Trophoblast cell (in vitro differentiated cells and primary cell): ENCODE data around the gene ROCK2.

Source experiments
- DNase-seq, 2 donors: peaks; one replicate each; pipeline ENCODE4 v3.0.0-alpha.2; 2016
- H2AFZ ChIP-seq: 2 replicates; pipeline ENCODE4 v1.6.1; 2013; ENCODE audit warnings: low read length, moderate library complexity, mild to moderate bottlenecking; ENCODE audit not compliant: insufficient read depth, poor library complexity
- H2AK5ac ChIP-seq: 2 replicates; pipeline ENCODE4 v1.6.1; 2013; ENCODE audit warnings: mild to moderate bottlenecking, low read length
- H2BK120ac ChIP-seq: 2 replicates; pipeline ENCODE4 v1.6.1; 2013; ENCODE audit warnings: low read length, mild to moderate bottlenecking, moderate library complexity; ENCODE audit not compliant: insufficient read depth, poor library complexity
- H2BK12ac ChIP-seq: 2 replicates; pipeline ENCODE4 v1.6.1; 2013; ENCODE audit warnings: mild to moderate bottlenecking, low read length, moderate library complexity
- H2BK5ac ChIP-seq: 2 replicates; pipeline ENCODE4 v1.6.1; 2013; ENCODE audit warnings: low read length, low read depth, moderate library complexity, mild to moderate bottlenecking; ENCODE audit not compliant: poor library complexity
- H3K14ac ChIP-seq: 2 replicates; pipeline ENCODE4 v1.6.1; 2013; ENCODE audit warnings: mild to moderate bottlenecking, low read length
- H3K18ac ChIP-seq: 2 replicates; pipeline ENCODE4 v1.6.1; 2013; ENCODE audit warnings: mild to moderate bottlenecking, low read length
- H3K23ac ChIP-seq: 2 replicates; pipeline ENCODE4 v1.6.1; 2013; ENCODE audit warnings: low read length
- H3K27ac ChIP-seq: 2 replicates; pipeline ENCODE4 v1.5.1; 2013; ENCODE audit warnings: low read depth, mild to moderate bottlenecking, inconsistent platforms, low read length, moderate library complexity
- H3K27me3 ChIP-seq: 2 replicates; pipeline ENCODE4 v1.6.1; 2013; ENCODE audit warnings: inconsistent platforms, mild to moderate bottlenecking, low read length, moderate library complexity; ENCODE audit not compliant: insufficient read depth
- H3K36me3 ChIP-seq, 2 experiments: 1 replicate in 1 of 2; 2 replicates in 1 of 2; pipeline ENCODE4 v1.6.1; 2013; ENCODE audit warnings: low read length in 2 of 2, mild to moderate bottlenecking in 2 of 2, moderate library complexity in 1 of 2; ENCODE audit not compliant: insufficient read depth in 2 of 2, control insufficient read depth in 1 of 2
- H3K4ac ChIP-seq: 2 replicates; pipeline ENCODE4 v1.6.1; 2013; ENCODE audit warnings: low read depth, mild to moderate bottlenecking, low read length, moderate library complexity
- H3K4me1 ChIP-seq, 2 experiments: 1 replicate in 1 of 2; 2 replicates in 1 of 2; pipeline ENCODE4 v1.6.1; 2013; ENCODE audit warnings: low read length in 2 of 2, mild to moderate bottlenecking in 2 of 2, moderate library complexity in 1 of 2; ENCODE audit not compliant: insufficient read depth in 2 of 2, control insufficient read depth in 1 of 2
- H3K4me2 ChIP-seq: 2 replicates; pipeline ENCODE4 v1.6.1; 2013; ENCODE audit warnings: inconsistent platforms, mild to moderate bottlenecking, low read length, moderate library complexity
- H3K4me3 ChIP-seq: 2 replicates; pipeline ENCODE4 v1.5.1; 2013; ENCODE audit warnings: mild to moderate bottlenecking, low read depth, low read length, inconsistent platforms
- H3K79me1 ChIP-seq: one replicate; pipeline ENCODE4 v1.6.1; 2013; ENCODE audit warnings: low read length
- H3K79me2 ChIP-seq: 2 replicates; pipeline ENCODE4 v1.6.1; 2013; ENCODE audit warnings: low read length, mild to moderate bottlenecking; ENCODE audit not compliant: control insufficient read depth, insufficient read depth, poor library complexity
- H3K9ac ChIP-seq: 2 replicates; pipeline ENCODE4 v1.6.1; 2013; ENCODE audit warnings: mild to moderate bottlenecking, low read length
- H3K9me3 ChIP-seq: 2 replicates; pipeline ENCODE4 v1.6.1; 2013; ENCODE audit warnings: low read depth, mild to moderate bottlenecking, control low read depth, inconsistent platforms, low read length; ENCODE audit not compliant: insufficient read depth
- H4K12ac ChIP-seq: 2 replicates; pipeline ENCODE4 v1.6.1; 2013; ENCODE audit warnings: low read depth, mild to moderate bottlenecking, low read length, moderate library complexity
- H4K8ac ChIP-seq: 2 replicates; pipeline ENCODE4 v1.6.1; 2013; ENCODE audit warnings: low read depth, mild to moderate bottlenecking, low read length, moderate library complexity
- H4K91ac ChIP-seq: one replicate; pipeline ENCODE4 v1.6.1; 2013; ENCODE audit warnings: low read depth, mild to moderate bottlenecking, low read length, moderate library complexity
- WGBS: extraction: QIAGEN DNeasy Blood & Tissue Kit; methylation state at CpG from one replicate; pipeline ENCODE4 v1.1.7; 2013; ENCODE audit warnings: missing lambda C conversion rate; ENCODE audit not compliant: insufficient read length, insufficient coverage; ENCODE audit errors: extremely low coverage; 5-methylcytosine and 5-hydroxymethylcytosine counted together

Gene ROCK2

GRCh38 chr2:11157731-11158130 is 186.7 kb downstream of the ROCK2 start:
- no peak overlapping the region for H3K23ac ChIP-seq
- H3K9me3 ChIP-seq: no peaks in the 10 kb centered on the region
- peaks cover 10% of the 10 kb centered on the region for H3K79me1 ChIP-seq
- H3K79me2 ChIP-seq: peaks cover 5% of the 10 kb centered on the region
- no peak overlapping the region for H4K12ac ChIP-seq
- H4K8ac ChIP-seq: no peak overlapping the region
- no peak overlapping the region for H2BK12ac ChIP-seq
- H2BK120ac ChIP-seq: no peak overlapping the region
- H3K4me3 ChIP-seq: no peak overlapping the region
- H2AK5ac ChIP-seq: no peak overlapping the region
- H3K4ac ChIP-seq: no peak overlapping the region
- no CpG with 5 or more reads among the region's 4 CpGs for WGBS
- no peak for DNase-seq
- no peak overlapping the region for H2AFZ ChIP-seq
- H3K27ac ChIP-seq: no peak overlapping the region
- H2BK5ac ChIP-seq: no peak overlapping the region
- H3K18ac ChIP-seq: no peak overlapping the region
- H3K27me3 ChIP-seq: no peaks in the 10 kb centered on the region
- no peak overlapping the region for H4K91ac ChIP-seq
- no peaks in the 10 kb centered on the region for H3K36me3 ChIP-seq
- peaks cover 3 to 11% of the 10 kb centered on the region in 2 experiments for H3K4me1 ChIP-seq
- no peak overlapping the region for H3K14ac ChIP-seq
- no peak overlapping the region for H3K4me2 ChIP-seq
- no peak overlapping the region for H3K9ac ChIP-seq

GRCh38 chr2:11157296-11157695 is 187.1 kb downstream of the ROCK2 start:
- no peak overlapping the region for H4K91ac ChIP-seq
- H3K9ac ChIP-seq: no peak overlapping the region
- WGBS: no CpG with 5 or more reads among the region's 6 CpGs
- no peak overlapping the region for H3K23ac ChIP-seq
- H3K27me3 ChIP-seq: no peaks in the 10 kb centered on the region
- peaks cover 5% of the 10 kb centered on the region for H3K79me2 ChIP-seq
- H4K8ac ChIP-seq: no peak overlapping the region
- no peak overlapping the region for H2BK5ac ChIP-seq
- no peak overlapping the region for H3K4ac ChIP-seq
- no peak overlapping the region for H2BK120ac ChIP-seq
- H3K18ac ChIP-seq: no peak overlapping the region
- H3K27ac ChIP-seq: no peak overlapping the region
- H2BK12ac ChIP-seq: no peak overlapping the region
- no peak overlapping the region for H3K4me2 ChIP-seq
- no peak for DNase-seq
- H2AFZ ChIP-seq: no peak overlapping the region
- no peak overlapping the region for H3K4me3 ChIP-seq
- no peak overlapping the region for H2AK5ac ChIP-seq
- peaks cover 3 to 11% of the 10 kb centered on the region in 2 experiments for H3K4me1 ChIP-seq
- H3K9me3 ChIP-seq: no peaks in the 10 kb centered on the region
- peaks cover 10% of the 10 kb centered on the region for H3K79me1 ChIP-seq
- no peaks in the 10 kb centered on the region for H3K36me3 ChIP-seq
- no peak overlapping the region for H4K12ac ChIP-seq
- no peak overlapping the region for H3K14ac ChIP-seq

- Histone ChIP-seq H2AK5ac (no peak overlapping the region), H3K36me3 (no peaks in the 10 kb centered on the region), H3K27me3 (no peaks in the 10 kb centered on the region), H4K8ac (no peak overlapping the region), H3K4me3 (no peak overlapping the region), H2BK5ac (no peak overlapping the region), H3K23ac (no peak overlapping the region), H3K4me2 (no peak overlapping the region), H2AFZ (no peak overlapping the region), H3K9me3 (no peaks in the 10 kb centered on the region), H2BK120ac (no peak overlapping the region), H2BK12ac (no peak overlapping the region), H3K4ac (no peak overlapping the region), H4K91ac (no peak overlapping the region), H3K4me1 (peaks cover 3 to 11% of the 10 kb centered on the region in 2 experiments), H3K18ac (no peak overlapping the region), H3K9ac (no peak overlapping the region), H3K14ac (no peak overlapping the region), H3K79me2 (peaks cover 5% of the 10 kb centered on the region), H3K27ac (no peak overlapping the region), H3K79me1 (peaks cover 10% of the 10 kb centered on the region), H4K12ac (no peak overlapping the region)
- no CpG with 5 or more reads among the region's 13 CpGs for WGBS
- DNase-seq: no peak
Observed at GRCh38 chr2:11156396-11157075, 187.9 kb downstream of the ROCK2 start.

GRCh38 chr2:11155381-11156035 is 188.9 kb downstream of the ROCK2 start, which contains the start of gene SLC66A3:
Gene SLC66A3 (plus strand): TSS chr2:11155467. CDS start chr2:11155547, 80 bp downstream.
- Histone ChIP-seq H3K79me1 (peaks cover 10% of the 10 kb centered on the region), H3K4me1 (peaks cover 3 to 11% of the 10 kb centered on the region in 2 experiments), H4K8ac (peak within 1 kb of the TSS; percentile 84), H4K12ac (peak within 1 kb of the TSS; percentile 24), H4K91ac (peak within 1 kb of the TSS; percentile 59), H3K27ac (peak within 1 kb of the TSS; percentile 57), H3K36me3 (no peaks in the 10 kb centered on the region), H3K9ac (peak within 1 kb of the TSS; percentile 83), H3K4me3 (peak within 1 kb of the TSS; percentile 79), H3K27me3 (no peaks in the 10 kb centered on the region), H3K14ac (peak within 1 kb of the TSS; percentile 79), H2AK5ac (no peak within 1 kb of the TSS), H2AFZ (peak within 1 kb of the TSS; percentile 88), H3K79me2 (peaks cover 5% of the 10 kb centered on the region), H3K9me3 (no peaks in the 10 kb centered on the region), H2BK5ac (peak within 1 kb of the TSS; percentile 19), H2BK120ac (peak within 1 kb of the TSS; percentile 70), H3K18ac (peak within 1 kb of the TSS; percentile 51), H2BK12ac (no peak within 1 kb of the TSS), H3K23ac (no peak within 1 kb of the TSS), H3K4me2 (peak within 1 kb of the TSS; percentile 80), H3K4ac (peak within 1 kb of the TSS; percentile 19)
- DNase-seq: peak; percentile 77 to 87
- WGBS: no CpG with 5 or more reads among the region's 71 CpGs
